H9 (cell line): ENCODE measurements around the gene KRTAP12-4. TPM values are rescaled to one million over a fixed set of nuclear protein-coding genes. Genes with fewer than 3 reads are reported as not detected.

ENCODE experiments used
- DNase-seq: peaks from one replicate; pipeline ENCODE4 v3.0.0-alpha.2; 2017
- H2AFZ ChIP-seq: one replicate; pipeline ENCODE4 v1.6.1; 2013; ENCODE audit warnings: mild to moderate bottlenecking, low read length, control low read depth, moderate library complexity
- H2AK5ac ChIP-seq: 2 replicates; pipeline ENCODE4 v1.6.1; 2013; ENCODE audit warnings: low read length, control low read depth, mixed read lengths; ENCODE audit not compliant: insufficient read length
- H2BK120ac ChIP-seq: one replicate; pipeline ENCODE4 v1.6.1; 2013; ENCODE audit warnings: low read depth, mild to moderate bottlenecking, low read length, control low read depth, inconsistent platforms; ENCODE audit not compliant: poor library complexity, severe bottlenecking
- H2BK12ac ChIP-seq: 2 replicates; pipeline ENCODE4 v1.6.1; 2013; ENCODE audit warnings: low read length, control low read depth, mixed read lengths, low read depth; ENCODE audit not compliant: insufficient read length
- H2BK15ac ChIP-seq: 2 replicates; pipeline ENCODE4 v1.6.1; 2013; ENCODE audit warnings: low read depth, low read length, control low read depth
- H2BK20ac ChIP-seq: one replicate; pipeline ENCODE4 v1.6.1; 2013; ENCODE audit warnings: low read depth, mild to moderate bottlenecking, low read length, control low read depth, inconsistent platforms; ENCODE audit not compliant: poor library complexity, severe bottlenecking
- H2BK5ac ChIP-seq: 2 replicates; pipeline ENCODE4 v1.6.1; 2013; ENCODE audit warnings: low read length, control low read depth, mixed read lengths; ENCODE audit not compliant: insufficient read length
- H3K14ac ChIP-seq: 2 replicates; pipeline ENCODE4 v1.6.1; 2013; ENCODE audit warnings: low read length, control low read depth; ENCODE audit not compliant: insufficient read depth
- H3K18ac ChIP-seq: 2 replicates; pipeline ENCODE4 v1.6.1; 2013; ENCODE audit warnings: low read depth, mild to moderate bottlenecking, mixed read lengths, low read length, control low read depth; ENCODE audit not compliant: insufficient read length
- H3K23ac ChIP-seq: 2 replicates; pipeline ENCODE4 v1.6.1; 2013; ENCODE audit warnings: low read length, control low read depth, mixed read lengths, low read depth; ENCODE audit not compliant: insufficient read length
- H3K23me2 ChIP-seq: 2 replicates; pipeline ENCODE4 v1.6.1; 2013; ENCODE audit warnings: low read depth, mild to moderate bottlenecking, mixed read lengths, low read length, control low read depth; ENCODE audit not compliant: insufficient read length, poor library complexity, severe bottlenecking
- H3K27ac ChIP-seq: 2 replicates; pipeline ENCODE4 v1.5.1; 2013; ENCODE audit warnings: low read length, control low read depth, mixed read lengths, low read depth; ENCODE audit not compliant: insufficient read length
- H3K27me3 ChIP-seq: 2 replicates; pipeline ENCODE4 v1.6.1; 2013; ENCODE audit warnings: low read length, control low read depth, inconsistent platforms; ENCODE audit not compliant: insufficient read depth
- H3K4ac ChIP-seq: 2 replicates; pipeline ENCODE4 v1.6.1; 2013; ENCODE audit warnings: low read depth, mild to moderate bottlenecking, control low read depth, inconsistent platforms, low read length, moderate library complexity
- H3K4me1 ChIP-seq: 2 replicates; pipeline ENCODE4 v1.6.1; 2013; ENCODE audit warnings: low read length, control low read depth, inconsistent platforms; ENCODE audit not compliant: insufficient read depth
- H3K4me2 ChIP-seq: 2 replicates; pipeline ENCODE4 v1.6.1; 2013; ENCODE audit warnings: low read length, control low read depth, mixed read lengths; ENCODE audit not compliant: insufficient read length, insufficient read depth
- H3K56ac ChIP-seq: 2 replicates; pipeline ENCODE4 v1.6.1; 2013; ENCODE audit warnings: low read depth, mild to moderate bottlenecking, mixed read lengths, low read length, control low read depth; ENCODE audit not compliant: insufficient read length
- H3K79me1 ChIP-seq: 2 replicates; pipeline ENCODE4 v1.6.1; 2013; ENCODE audit warnings: low read depth, mild to moderate bottlenecking, moderate library complexity, low read length, control low read depth, inconsistent platforms; ENCODE audit not compliant: insufficient read depth, poor library complexity, severe bottlenecking
- H3K79me2 ChIP-seq: 2 replicates; pipeline ENCODE4 v1.6.1; 2013; ENCODE audit warnings: low read length, control low read depth, inconsistent platforms; ENCODE audit not compliant: insufficient read depth
- H3K9ac ChIP-seq: 2 replicates; pipeline ENCODE4 v1.6.1; 2013; ENCODE audit warnings: low read length, control low read depth, mixed read lengths; ENCODE audit not compliant: insufficient read length; ENCODE audit errors: extremely low read depth
- H3K9me3 ChIP-seq: one replicate; pipeline ENCODE4 v1.6.1; 2013; ENCODE audit warnings: low read depth, low read length, inconsistent platforms; ENCODE audit not compliant: control insufficient read depth
- H3T11ph ChIP-seq: one replicate; pipeline ENCODE4 v1.6.1; 2013; ENCODE audit warnings: mild to moderate bottlenecking, low read length, control low read depth, inconsistent platforms
- H4K20me1 ChIP-seq: one replicate; pipeline ENCODE4 v1.6.1; 2013; ENCODE audit not compliant: control insufficient read depth, insufficient read length, insufficient read depth
- H4K5ac ChIP-seq: 2 replicates; pipeline ENCODE4 v1.6.1; 2013; ENCODE audit warnings: low read depth, mild to moderate bottlenecking, mixed read lengths, low read length, control low read depth; ENCODE audit not compliant: insufficient read length
- H4K8ac ChIP-seq: replicated peaks from 2 replicates; pipeline ENCODE4 v1.6.1; 2013; ENCODE audit warnings: low read length, control low read depth, mixed read lengths, low read depth; ENCODE audit not compliant: insufficient read length
- H4K91ac ChIP-seq: 2 replicates; pipeline ENCODE4 v1.6.1; 2013; ENCODE audit warnings: low read depth, mild to moderate bottlenecking, moderate library complexity, mixed read lengths, low read length, control low read depth; ENCODE audit not compliant: insufficient read length
- H3K27ac Mint-ChIP-seq, 3 experiments: 2 replicates in 2 of 3; 3 replicates in 1 of 3; pipeline ENCODE4 v1.8.0; 2020 to 2021; ENCODE audit warnings: mixed read lengths in 3 of 3, mild to moderate bottlenecking in 1 of 3, moderate library complexity in 1 of 3
- H3K27me3 Mint-ChIP-seq: 2 replicates; pipeline ENCODE4 v1.8.0; 2021; ENCODE audit warnings: low read depth, mild to moderate bottlenecking, moderate library complexity, mixed read lengths
- H3K36me3 Mint-ChIP-seq, 3 experiments: 2 replicates in 2 of 3; 3 replicates in 1 of 3; pipeline ENCODE4 v1.8.0; 2020 to 2021; ENCODE audit warnings: low read depth in 3 of 3, mixed read lengths in 3 of 3; ENCODE audit not compliant: insufficient read depth in 1 of 3
- H3K4me1 Mint-ChIP-seq, 2 experiments: 2 replicates each; pipeline ENCODE4 v1.8.0; 2020; ENCODE audit warnings: mixed read lengths in 2 of 2
- H3K4me3 Mint-ChIP-seq, 2 experiments: 2 replicates in 1 of 2; 3 replicates in 1 of 2; pipeline ENCODE4 v1.8.0; 2020 to 2021; ENCODE audit warnings: mild to moderate bottlenecking in 2 of 2, mixed read lengths in 2 of 2, moderate library complexity in 1 of 2
- H3K9me3 Mint-ChIP-seq, 2 experiments: 2 replicates in 1 of 2; 3 replicates in 1 of 2; pipeline ENCODE4 v1.8.0; 2020; ENCODE audit warnings: mild to moderate bottlenecking in 2 of 2, mixed read lengths in 2 of 2, moderate library complexity in 1 of 2
- CTCF ChIP-seq: fragments of 200-600 bp; sonication (generic); conservative IDR thresholded peaks from 3 replicates; pipeline ENCODE4 v1.8.0; 2021; ENCODE audit warnings: antibody characterized with exemption, mild to moderate bottlenecking
- WGBS: extraction: QIAGEN DNeasy Blood & Tissue Kit; methylation state at CpG from one replicate; pipeline ENCODE4 v1.1.7; 2013; ENCODE audit warnings: missing lambda C conversion rate, low lambda C conversion rate, mixed read lengths; ENCODE audit not compliant: insufficient read length; ENCODE audit errors: extremely low coverage; 5-methylcytosine and 5-hydroxymethylcytosine counted together
- total RNA-seq: library from RNA; stranded (reverse); gene quantifications from 2 replicates; pipeline ENCODE4 v1.2.1, GENCODE V29; 2021

KRTAP12-4 gene
- total RNA-seq, 1 experiment from 2014 or later, result not detected

- Histone ChIP-seq H2BK15ac (no peak overlapping the region), H4K5ac (no peak overlapping the region), H3K23me2 (no peaks in the 10 kb centered on the region), H2BK120ac (no peak overlapping the region), H3K27me3 (no peaks in the 10 kb centered on the region; the same call in 1 of the 2 replicates), H3K27ac (no peak overlapping the region), H3K79me2 (no peaks in the 10 kb centered on the region), H2BK5ac (no peak overlapping the region), H4K91ac (no peak overlapping the region), H3T11ph (no peak overlapping the region), H3K4me1 (peaks cover 13% of the 10 kb centered on the region; the same call in 1 of the 2 replicates), H3K79me1 (no peaks in the 10 kb centered on the region), H3K9ac (no peak overlapping the region), H3K4me2 (no peak overlapping the region), H3K14ac (no peak overlapping the region; the same call in 1 of the 2 replicates), H4K8ac (no peak overlapping the region), H3K23ac (no peak overlapping the region), H2BK12ac (no peak overlapping the region), H2AFZ (no peak overlapping the region), H3K9me3 (no peaks in the 10 kb centered on the region), H2BK20ac (no peak overlapping the region), H2AK5ac (no peak overlapping the region), H3K56ac (no peak overlapping the region), H4K20me1 (no peaks in the 10 kb centered on the region), H3K4ac (no peak overlapping the region), H3K18ac (no peak overlapping the region)
- Mint-ChIP-seq H3K4me1 (peaks cover 80 to 87% of the 10 kb centered on the region in 2 experiments), H3K4me3 (no peak overlapping the region), H3K9me3 (no peaks in the 10 kb centered on the region; a peak in 1 of 5 replicates), H3K27ac (no peak overlapping the region; a peak in 1 of 7 replicates), H3K36me3 (no peaks in the 10 kb centered on the region; a peak in 1 of 7 replicates), H3K27me3 (peaks cover 16% of the 10 kb centered on the region)
- DNase-seq, result no peak
- WGBS, result no CpG with 5 or more reads among the region's 21 CpGs
- TF ChIP-seq CTCF, result no peak
These were observed 45.9 kb upstream of the KRTAP12-4 start for GRCh38 chr21:44700101-44701022.
